HG03342 (cell line): ENCODE measurements around the gene C6orf89.
"Not testable (repeated sequence)": the region's sequence is repeated elsewhere in the genome, so short reads cannot be mapped to it uniquely, and the experiment has no call there.

ENCODE experiments used
- ATAC-seq: cut with Tn5 transposase; IDR thresholded peaks from one replicate; pipeline ENCODE4 v1.9.1; 2021; ENCODE audit warnings: mild to moderate bottlenecking, moderate library complexity; ENCODE audit not compliant: unreplicated experiment

The C6orf89 gene

DNA sequence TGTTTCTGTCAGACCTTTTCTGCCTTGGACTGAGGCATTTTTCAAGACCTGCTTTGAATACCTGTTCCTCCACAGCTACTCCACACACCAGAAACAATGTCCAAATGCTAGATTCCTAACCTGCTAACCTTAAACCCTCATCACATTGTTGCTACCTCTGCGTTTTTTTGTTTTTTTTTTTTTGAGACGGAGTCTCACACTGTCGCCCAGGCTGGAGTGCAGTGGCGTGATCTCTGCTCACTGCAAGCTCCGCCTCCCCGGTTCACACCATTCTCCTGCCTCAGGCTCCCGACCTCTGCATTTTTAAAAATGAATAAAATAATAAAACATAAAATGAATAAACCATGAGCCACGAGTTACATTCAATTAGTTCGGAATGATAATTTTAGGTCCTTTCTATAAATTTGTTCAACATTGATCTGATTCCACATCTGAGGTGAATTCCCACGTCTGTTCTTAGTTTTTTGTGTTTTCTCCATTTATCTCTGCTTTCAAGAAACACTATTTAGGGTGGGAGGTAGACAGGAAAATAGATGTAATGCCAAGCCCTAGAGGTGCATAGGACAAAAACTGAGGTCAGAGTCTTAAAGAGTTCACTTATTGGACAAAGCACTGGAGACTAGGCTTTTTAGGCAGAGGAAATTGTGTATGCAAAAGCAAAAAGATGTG lies 1.3 kb downstream of the C6orf89 start:
- ATAC-seq = no peak

DNA sequence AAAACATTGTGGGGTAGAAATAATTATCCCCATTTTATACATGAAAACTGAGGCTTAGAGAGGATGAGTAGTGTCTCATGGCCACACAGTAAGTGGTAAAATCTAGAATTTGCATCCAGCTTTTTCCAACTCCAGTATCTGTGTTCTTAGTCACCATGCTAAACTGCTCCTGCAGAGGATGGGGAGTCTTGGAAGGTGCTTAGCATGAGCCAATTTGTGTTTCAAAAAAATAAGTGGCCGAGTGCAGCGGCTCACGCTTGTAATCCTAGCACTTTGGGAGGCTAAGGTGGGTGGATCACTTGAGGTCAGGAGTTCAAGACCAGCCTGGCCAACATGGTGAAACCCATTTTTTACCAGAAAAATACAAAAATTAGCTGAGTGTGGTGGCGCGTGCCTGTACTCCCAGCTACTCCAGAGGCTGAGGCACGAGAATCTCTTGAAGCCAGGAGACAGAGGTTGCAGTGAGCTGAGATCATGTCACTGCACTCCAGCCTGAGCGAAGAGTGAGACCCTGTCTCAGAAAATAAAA lies 2.4 kb downstream of the C6orf89 start:
- ATAC-seq = no peak

DNA sequence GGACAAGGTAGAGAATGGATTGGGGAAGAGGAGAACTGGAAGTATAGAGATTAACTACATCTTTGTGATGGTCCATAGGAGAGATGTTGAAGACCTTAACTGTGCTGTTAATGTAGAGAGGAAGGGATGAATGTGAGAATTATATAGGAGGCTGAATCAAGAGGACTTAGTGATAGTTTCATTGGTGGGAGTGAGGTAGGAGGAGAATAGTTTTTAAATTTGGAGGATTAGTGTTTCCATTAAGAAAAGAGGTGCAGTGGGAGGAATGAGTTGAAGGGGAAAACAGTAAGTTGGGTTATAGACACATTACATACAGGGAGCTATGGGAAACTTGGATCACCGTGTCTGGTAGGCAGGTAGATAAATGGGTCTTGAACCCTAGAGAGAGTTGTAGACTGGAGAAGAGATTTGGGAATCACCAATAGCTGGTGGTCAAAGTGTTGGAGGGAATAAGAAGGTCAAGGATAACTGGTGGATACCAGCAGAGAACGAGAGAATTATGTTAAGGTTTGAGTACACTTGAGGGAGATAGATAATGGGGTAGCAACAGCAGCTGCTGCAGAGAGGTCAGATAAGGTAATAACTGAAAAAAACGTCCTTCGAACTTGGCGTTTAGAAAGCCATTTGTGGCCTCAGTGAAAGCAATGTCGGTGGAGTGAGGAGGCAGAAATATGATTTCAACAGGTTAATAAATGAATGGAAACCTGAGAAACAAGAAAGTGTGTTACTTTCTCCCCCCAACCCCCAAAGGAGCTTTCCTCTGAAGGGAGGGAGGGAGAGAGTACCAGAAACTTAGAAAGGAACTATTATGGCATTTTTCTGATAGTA lies 3.1 kb downstream of the C6orf89 start:
- no peak for ATAC-seq

DNA sequence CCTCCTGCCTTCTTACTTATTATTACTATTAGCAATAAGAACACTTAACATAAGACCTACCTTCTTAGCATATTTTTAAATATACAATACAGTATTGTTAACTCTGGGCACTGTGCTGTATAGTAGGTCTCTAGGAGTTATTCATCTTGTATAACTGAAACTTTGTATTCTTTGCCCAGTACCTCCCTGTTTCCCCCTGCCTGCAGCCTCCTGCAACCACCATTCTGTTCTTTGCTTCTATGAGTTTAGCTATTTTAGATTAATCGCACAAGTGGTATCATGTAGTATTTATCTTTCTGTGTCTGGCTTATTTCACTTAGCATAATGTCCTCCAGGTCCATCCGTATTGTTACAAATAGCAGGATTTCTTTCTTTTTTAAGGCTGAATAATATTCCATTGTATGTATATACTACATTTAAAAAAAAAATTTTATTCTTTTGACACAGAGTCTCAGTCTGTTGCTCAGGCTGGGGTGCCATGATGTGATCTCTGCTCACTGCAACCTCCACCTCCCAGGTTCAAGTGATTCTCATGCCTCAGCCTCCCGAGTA lies 4.4 kb downstream of the C6orf89 start:
- no peak for ATAC-seq

DNA sequence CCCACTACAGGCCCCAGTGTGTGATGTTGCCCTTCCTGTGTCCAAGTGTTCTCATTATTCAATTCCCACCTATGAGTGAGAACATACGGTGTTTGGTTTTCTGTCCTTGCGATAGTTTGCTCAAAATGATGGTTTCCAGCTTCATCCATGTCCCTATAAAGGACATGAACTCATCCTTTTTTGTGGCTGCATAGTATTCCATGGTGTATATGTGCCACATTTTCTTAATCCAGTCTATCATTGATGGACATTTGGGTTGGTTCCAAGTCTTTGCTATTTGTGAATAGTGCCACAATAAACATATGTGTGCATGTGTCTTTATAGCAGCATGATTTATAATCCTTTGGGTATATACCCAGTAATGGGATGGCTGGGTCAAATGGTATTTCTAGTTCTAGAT lies 5.4 kb downstream of the C6orf89 start:
- not testable (repeated sequence) for ATAC-seq

DNA sequence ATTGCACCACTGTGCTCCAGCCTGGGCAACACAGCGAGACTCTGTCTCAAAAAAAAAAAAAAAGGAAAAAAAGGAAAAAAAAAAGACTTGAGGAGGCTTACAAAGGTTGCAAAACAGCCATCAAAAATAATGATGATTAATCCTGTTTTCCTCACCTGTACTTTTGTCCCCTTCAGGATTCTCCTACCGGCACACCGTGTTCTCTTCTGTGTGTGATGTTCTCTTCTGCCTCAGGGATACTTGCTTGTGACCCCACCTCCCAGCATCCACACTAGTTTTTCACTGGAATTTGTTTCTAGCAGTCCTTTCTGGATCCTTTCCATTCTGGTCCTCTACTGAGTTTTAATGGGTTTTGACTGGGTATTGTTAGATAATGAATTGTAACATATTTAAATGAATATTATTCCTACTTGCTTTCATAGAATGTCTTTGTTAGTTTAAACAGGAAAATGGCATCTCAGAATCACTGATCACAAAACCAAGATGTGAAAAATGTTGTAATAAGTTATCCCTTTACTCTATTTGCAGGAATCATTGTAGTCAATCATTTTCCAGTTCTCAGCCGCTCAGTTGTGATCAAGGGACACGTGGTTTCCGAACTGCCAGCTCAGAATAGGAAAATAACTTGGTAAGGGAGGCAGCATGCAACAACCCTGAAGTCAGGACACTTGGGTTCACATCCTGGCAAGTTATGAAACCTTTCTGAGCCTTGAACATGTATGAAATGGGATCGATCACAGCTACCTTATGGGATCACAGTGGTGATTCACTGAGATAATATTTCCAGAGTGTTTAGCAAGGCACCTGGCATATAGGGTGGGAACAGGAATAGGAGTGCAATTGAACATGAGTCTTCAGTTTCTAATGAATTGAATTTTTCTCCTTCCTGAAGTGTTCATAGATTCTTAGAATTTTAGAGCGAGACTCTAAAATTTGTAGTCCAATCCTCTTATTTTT lies 8.5 kb downstream of the C6orf89 start:
- ATAC-seq = no peak

DNA sequence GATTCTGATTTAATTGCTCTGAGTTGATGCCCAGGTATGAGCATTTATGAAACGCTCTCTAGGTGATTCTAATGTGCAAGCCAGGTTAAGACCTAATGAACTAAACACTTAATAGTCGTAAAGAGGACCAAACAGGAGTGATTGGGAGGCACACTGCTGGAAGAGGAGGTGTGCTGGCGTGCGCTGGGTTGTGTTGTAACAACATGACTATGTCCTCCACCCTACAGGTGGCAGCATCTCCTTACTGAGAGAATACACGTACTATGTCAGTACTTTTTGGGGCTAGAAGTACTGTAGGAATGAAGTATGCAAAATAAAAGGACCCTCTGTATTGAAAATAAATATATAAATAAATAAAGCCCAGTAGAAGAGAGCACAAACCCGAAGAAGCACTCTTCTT lies 11.9 kb downstream of the C6orf89 start:
- no peak for ATAC-seq

DNA sequence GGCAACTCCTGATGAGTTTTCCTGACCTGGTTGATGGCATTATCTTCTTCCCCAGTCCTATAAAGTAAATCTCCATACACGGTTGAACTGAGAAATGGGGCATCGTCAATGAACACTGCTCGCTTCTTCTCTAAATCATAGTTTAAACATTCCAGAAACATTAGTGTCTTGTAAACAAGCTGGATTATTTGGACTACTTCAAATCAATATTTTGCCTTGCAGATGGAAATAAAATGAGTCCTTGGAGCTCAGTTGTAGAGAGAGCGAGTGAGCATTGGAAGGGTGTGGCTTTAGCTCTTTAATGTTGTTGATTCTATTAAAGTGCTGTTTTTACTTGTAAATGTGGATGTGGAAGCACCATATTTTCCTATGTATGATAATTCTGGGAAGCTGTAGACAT lies 18.4 kb downstream of the C6orf89 start:
- no peak for ATAC-seq

DNA sequence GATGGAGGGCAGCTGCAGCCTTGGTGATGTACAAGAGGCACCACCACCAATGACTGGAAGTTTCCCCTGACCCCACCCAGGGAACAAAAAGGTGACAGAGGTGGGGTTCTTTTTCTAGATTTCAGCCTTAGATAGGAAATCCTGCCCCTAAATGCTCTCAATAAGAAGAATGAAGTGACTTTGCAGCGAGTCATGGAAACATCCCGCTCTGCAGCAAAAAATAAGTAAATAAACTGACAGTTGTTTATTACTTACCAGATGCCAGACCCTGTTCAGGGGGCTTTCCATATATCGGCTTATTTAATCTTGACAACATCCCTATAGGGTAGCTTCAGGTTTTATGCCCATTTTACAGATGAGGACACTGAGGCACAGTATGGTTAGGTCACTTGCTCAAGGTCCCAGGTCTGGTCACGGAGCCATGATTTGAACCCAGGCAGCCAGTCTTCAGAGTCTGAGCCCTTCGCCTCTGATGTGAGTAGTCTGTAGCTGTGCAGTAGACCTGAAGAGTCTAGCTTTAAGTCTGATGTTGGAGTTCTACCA lies 19.2 kb downstream of the C6orf89 start:
- ATAC-seq = no peak

DNA sequence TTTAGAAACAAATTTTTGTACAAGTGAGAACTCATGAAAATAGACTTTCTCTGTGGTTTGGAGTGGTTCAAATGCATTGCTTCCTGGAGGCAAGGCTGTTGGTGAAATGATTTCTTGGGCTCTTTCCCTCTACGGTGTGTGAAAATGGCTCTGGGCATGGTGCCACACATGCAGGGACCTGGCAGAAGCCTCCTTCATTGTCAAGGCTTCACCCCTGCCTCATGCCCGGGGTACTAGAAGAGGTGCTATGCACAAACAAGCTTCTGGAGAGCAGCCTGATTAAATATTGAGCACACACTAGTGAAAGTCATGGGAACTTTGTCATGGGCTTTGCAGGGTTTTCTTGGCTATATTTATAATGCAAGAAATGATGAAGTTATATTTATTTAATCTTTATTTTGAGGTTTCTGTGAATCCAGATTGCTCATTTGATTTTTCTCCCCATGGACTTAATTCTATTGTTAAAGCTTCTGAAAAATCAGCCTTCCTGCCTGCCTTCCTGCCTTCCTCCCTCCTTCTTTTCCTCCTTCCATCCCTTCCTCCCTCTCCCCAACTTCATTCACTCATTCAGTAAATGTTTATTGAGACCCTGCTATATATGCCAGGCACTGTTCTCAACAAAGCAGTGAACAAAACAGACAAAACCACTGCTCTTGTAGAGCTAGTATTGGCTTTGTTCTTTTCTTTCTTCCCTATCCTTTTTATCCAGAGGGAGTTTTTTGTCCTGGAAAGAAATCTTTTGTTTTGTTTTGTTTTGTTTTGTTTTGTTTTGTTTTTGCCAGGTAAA lies 21.0 kb downstream of the C6orf89 start:
- ATAC-seq = no peak

DNA sequence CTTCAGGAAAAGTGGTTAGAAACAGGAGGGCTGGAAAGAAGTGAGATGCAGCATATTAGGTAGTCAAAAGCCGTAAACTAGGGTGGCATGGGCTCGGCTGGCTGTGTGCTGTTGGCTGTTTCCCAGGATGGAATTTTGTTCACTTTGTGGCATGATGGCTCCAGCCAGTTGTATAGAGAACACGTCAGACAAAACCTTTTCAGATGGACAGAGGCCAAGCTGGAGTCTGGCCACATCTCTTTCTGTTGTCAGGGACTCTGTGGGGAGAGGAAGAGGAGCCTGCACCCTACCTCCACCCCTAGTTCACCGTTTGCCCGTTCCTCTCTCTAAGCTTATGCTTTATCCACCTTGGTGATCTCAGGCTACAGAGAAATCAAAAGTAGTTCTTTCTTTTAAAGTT lies 22.0 kb downstream of the C6orf89 start:
- ATAC-seq = no peak

DNA sequence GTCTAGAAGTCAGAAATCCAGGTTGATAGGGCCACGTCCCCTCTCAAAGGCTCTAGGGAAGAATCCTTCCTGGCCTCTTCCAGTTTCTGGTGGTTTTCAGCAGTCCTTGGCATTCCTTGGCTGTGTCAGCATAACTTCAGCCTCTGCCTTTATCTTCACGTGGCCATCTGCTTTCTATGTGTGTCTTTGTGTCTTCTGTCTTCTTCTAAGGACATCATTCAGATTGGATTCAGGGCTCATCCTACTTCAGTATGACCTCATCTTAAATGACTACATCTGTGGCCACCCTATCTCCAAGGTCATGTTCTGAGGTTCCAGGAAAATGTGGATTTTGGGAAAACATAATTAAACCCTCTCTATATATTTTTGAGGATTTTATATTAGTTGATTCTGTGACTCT lies 23.0 kb downstream of the C6orf89 start:
- no peak for ATAC-seq

DNA sequence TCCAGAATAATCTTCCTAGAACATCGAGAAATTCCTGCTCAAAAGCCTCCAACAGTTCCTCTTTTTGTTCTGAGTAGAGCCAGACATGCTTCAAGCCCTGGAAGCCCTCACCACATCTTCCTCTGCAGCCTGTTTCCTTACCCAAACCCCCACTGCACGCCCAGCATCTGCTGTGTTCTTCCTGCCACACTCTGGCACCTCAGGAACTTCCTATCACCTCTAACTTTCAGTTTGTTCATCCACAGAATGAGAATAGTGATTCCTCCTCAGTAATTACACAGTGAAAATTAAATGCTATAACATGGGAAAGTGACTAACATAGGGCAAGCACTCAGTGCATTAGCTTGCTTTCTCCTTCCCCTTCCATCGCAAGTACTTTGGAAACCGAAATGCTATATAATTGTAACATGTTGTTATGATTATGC lies 26.3 kb downstream of the C6orf89 start:
- ATAC-seq = no peak

DNA sequence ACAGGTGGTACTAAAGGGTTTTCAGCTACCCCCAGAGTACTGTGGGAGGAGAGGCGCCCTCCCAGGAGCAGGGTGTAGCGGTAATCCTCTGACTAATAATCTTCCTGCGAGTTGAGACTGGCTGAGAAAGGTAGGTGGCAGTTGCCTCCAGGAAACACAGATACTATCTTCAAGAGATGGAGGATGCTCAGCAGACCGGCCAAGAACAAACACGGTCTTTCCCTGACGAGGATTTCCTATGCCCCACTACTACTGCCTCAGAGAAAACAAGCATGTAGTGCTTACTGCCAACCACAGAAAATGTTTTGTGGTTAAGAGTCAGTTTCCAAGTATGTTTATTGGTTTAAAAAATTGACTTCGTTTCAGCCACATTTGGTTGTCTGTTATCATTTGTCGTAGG lies 26.8 kb downstream of the C6orf89 start:
- peak; percentile 83 for ATAC-seq

DNA sequence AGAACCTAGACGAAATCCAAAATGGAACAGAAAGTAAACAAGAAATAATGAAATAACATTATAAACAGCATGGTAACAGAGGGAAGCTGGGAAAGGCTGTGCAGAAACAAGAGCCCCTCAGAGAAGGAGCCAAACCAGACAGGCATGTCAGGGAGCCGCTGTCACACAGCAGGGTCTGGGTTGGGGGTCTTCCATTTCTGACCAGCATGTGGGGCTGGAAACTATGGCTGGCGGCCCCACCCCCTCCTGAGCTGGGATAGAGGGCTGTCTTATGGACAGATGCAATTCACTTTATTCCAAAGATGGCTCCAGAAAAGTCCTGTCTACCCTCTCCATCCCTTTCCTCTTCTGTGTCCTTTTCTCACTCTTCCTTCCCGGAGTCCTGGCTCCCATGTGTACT lies 27.3 kb downstream of the C6orf89 start:
- ATAC-seq = no peak

DNA sequence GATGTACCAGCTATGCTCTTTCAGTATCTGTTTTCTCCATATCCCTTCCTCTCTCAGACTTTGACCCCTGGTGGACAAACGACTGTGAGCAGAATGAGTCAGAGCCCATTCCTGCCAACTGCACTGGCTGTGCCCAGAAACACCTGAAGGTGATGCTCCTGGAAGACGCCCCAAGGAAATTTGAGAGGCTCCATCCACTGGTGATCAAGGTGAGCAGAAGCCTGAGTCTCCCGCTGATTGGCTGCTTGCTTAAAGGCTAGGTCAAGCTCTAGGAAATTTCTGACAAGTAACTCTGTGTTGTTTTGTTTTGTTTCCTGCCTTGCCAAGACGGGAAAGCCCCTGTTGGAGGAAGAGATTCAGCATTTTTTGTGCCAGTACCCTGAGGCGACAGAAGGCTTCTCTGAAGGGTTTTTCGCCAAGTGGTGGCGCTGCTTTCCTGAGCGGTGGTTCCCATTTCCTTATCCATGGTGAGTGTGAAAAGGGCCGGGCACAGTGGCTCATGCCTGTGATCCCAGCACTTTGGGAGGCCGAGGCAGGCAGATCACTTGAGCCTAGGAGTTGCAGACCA lies 28.6 kb downstream of the C6orf89 start:
- ATAC-seq = no peak

DNA sequence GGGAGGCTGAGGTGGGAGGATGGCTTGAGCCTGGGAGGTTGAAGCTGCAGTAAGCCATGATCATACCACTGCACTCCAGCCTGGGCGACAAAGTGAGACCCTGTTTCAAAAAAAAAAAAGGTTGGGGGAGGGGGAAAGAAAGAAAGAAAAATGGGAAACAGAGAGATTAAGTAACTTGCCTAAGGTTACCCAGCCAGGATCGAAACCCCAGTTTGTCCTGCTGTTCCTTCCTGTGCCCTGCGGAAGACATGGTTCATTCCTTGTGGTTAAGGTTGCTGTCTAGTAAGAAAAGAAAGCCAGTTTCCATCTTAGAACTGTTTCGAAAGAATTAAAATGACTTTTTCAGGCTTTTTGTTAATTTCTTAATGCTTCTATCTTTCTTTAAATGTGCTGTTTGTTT lies 29.8 kb downstream of the C6orf89 start:
- no peak for ATAC-seq

DNA sequence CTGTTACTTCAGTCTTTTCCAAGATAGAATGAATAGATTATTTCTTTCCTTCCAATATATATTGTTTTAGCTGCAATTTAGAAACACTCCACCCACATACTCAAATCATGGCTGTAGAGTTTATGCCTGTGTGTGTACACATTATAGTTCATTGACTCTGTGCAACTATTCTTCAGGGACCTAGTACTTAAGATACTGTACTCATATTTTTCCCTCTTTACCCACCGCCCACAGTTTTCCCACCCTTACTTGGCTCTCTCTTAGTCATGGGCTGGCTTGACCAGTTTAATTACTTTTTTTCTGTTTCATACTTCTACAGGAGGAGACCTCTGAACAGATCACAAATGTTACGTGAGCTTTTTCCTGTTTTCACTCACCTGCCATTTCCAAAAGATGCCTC lies 30.4 kb downstream of the C6orf89 start:
- no peak for ATAC-seq

DNA sequence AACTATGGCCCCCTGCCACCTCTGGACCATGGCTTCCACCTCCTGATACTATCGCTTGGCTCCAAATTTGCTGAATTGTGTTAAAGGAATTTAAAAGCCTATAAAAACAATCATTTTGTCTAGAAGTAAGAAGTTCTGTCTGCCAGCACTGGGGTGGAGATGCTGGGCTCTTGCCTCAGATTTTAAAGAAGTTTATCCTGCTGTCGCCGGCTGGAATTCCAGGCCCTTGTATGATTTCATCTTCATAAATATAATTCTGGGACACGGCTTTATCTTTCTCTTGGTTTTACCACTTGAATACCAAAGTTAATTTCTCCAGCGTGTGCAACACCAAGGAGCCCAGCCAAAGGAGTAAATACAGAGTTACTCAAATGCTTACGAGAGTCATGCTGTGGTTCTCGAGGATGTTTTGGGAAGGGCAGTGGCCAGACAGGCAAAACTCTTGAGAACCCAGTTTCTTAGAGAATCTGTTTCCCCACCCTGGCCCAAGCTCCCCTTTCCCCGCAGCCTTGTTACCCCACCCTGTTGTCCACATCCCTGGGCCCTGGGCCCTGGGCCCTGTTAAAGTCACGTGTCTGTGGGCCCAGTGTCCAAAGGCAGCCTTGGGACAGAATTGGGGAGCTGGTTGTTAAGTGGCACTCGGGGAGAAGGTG lies 31.9 kb downstream of the C6orf89 start:
- no peak for ATAC-seq
